DMS53 treated with DMSO at 0.1 percent for 48 hours (cell line): Measurements from ENCODE around the gene ORC4.
A peak's percentile ranks its signal among the peaks of the same experiment; 100 is the strongest.
"Not testable (repeated sequence)": the region's sequence is repeated elsewhere in the genome, so short reads cannot be mapped to it uniquely, and the experiment has no call there.

Experiments
- DNase-seq: peaks from one replicate; lab custom pipeline; 2025; ENCODE audit not compliant: unreplicated experiment; lab: John Stamatoyannopoulos, UW

The ORC4 gene

GRCh38 chr2:148021059-148021861, 723 bp upstream of the ORC4 start, which contains the start of gene MBD5:
Gene MBD5 (plus strand): TSS chr2:148021091.
- DNase-seq = peak; percentile 3

GRCh38 chr2:148014616-148015015, 5.9 kb downstream of the ORC4 start:
- no peak for DNase-seq

GRCh38 chr2:148013876-148014275, 6.7 kb downstream of the ORC4 start:
- no peak for DNase-seq

DNA sequence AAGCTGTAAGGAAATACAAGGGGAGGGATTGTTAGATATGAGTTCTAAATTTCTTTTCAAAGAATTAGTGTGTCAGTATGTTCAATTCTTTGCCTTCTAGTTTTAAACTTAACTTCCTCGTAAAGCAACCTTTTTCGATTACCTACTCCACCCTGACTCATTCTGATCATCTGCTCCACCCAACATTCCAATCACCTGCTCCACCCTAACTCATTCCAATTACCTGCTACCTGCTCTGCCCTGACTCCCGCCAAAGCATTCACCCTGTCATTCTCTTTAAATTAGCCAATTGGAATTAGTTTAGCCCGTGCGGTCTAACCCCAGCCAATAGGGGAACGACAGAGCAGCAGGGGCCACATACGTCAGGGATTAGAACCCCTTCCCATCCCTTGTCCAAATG, 12.1 kb downstream of the ORC4 start:
- DNase-seq = not testable (repeated sequence)

- no peak for DNase-seq
Measured at GRCh38 chr2:148007219-148007900, 13.2 kb downstream of the ORC4 start.

- DNase-seq = no peak
Measured at GRCh38 chr2:148006249-148007007, 14.1 kb downstream of the ORC4 start.

- DNase-seq = not testable (repeated sequence)
Measured at GRCh38 chr2:148002420-148002819, 18.1 kb downstream of the ORC4 start.

GRCh38 chr2:148000095-148000494, 20.4 kb downstream of the ORC4 start:
- DNase-seq = no peak

DNA sequence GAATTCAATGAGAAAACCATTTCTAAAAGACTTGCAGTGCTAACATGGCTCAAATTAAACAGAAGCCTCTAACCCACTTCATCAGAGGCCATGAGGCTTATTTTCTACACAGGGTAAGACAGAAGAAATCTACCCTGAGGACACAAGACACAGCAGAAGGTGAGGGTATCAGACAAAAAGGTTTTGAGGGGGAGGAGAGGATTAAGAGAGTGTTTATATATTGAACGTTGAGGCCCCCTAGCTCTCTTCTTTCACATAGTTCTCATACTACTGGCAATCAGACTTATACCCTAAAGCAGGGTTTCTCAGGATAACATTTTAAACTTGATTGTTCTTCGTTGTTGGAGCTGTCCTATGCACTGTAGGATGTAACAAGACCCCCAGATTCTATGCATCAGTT, 21.4 kb downstream of the ORC4 start:
- DNase-seq = no peak

- DNase-seq = no peak
Measured at GRCh38 chr2:147998203-147998602, 22.3 kb downstream of the ORC4 start.

- DNase-seq = no peak
Measured at GRCh38 chr2:147996828-147997227, 23.7 kb downstream of the ORC4 start.

DNA sequence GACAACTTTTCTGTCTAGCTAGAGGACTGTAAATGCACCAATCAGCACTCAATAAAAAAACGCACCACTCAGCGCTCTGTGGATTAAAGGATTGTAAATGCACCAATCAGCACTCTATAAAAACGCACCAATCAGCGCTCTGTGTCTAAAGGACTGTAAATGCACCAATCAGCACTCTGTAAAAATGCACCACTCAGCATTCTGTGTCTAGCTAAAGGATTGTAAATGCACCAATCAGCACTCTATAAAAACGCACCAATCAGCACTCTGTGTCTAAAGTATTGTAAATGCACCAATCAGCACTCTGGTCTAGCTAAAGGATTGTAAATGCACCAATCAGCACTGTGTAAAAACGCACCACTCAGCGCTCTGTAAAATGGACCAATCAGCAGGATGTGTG, 25.6 kb downstream of the ORC4 start:
- DNase-seq = not testable (repeated sequence)

- DNase-seq = peak; percentile 2
Measured at GRCh38 chr2:147989809-147990403, 30.6 kb downstream of the ORC4 start.

DNA sequence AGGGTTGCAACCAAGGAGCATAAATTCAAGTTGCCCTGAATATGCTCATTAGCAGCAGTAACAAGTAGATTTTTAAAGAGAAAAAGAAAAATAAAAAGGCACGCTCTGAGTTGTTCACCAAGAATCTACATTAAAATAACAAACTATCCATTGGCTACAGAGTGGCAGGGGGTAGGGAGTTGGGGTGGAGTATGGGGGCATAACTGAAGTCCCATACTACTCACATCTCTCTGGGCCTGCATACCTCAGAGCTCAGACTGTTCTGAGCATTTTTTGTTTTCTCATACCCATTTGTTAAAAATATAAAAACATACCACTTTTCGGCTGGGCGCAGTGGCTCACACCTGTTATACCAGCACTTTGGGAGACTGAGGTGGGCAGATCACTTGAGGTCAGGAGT, 31.4 kb downstream of the ORC4 start:
- no peak for DNase-seq

DNA sequence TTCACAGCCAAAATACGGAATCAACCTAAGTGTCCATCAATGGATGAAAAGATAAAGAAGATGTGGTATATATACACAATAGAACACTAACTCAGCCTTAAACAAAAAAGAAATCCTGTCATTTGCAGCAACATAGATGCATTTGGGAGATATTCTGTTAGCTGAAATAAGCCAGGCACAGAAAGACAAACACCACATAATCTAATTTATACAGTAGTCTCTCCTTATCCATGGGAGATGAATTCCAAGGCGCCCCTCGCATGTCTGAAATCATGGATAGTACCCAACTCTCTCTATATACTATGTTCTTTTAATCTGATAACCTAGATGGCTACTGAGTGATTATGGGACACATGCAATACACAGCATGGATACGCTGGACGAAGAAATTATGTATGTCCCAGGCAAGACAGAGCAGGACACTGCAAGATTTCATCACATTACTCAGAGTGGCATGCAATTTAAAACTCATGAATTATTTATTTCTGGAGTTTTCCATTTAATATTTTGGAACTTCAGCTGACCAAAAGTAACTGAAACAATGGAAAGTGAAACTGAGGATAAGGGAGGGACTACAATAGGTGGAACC, 39.5 kb downstream of the ORC4 start:
- no peak for DNase-seq

GRCh38 chr2:147977679-147978078, 42.9 kb downstream of the ORC4 start:
- DNase-seq = no peak

DNA sequence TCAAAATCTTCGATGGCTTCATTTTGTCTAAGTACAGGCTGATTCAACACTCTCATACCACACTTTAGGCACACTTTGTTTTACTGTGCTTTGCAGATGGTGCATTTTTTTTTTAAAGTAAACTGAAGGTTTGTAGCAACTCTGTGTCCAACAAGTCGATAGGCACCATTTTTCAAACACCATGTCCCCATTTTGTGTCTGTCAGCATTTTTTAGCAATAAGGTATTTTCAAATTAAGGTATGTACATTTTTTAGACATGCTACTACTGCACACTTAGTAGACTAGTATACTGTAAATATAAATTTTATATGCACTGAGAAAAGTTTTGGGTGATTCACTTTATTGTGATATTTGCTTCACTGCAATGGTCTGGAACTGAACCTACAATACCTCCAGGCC, 44.4 kb downstream of the ORC4 start:
- no peak for DNase-seq

DNA sequence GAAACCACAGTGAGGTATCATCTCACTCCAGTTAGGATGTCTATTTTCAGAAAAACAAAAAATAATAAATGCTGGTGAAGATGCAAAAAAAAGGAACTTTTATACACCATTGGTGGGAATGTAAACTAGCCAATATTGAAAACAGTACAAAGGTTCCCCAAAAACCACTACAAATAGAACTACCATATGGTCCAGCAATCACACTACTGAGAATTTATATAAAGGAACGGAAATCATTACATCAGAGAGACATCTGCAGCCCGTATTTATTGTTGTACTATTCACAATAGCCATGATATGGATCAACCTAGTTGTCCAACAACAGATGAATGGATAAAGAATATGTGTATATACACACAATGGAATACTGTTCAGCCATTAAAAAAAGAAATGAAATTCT, 52.0 kb downstream of the ORC4 start:
- no peak for DNase-seq

- no peak for DNase-seq
Measured at GRCh38 chr2:147952118-147952517, 68.4 kb downstream of the ORC4 start.

DNA sequence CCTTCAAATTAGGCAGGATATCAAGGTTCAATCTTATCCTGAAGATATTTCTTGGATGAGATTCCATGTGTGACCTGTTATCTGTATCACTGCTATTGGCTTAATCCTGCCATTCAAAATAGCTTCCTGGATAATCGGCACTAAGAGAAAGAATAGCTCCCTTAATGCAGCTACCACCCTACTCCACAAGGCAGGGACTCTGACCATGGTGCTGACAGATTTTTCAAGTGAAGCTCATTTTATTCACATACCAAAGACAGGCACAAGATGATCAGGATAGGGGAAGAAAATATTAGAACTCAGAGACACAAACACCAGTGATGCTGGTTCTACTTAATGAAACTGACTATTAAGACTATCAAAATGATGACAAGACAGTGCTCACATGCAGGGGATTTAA, 74.9 kb downstream of the ORC4 start:
- no peak for DNase-seq

- DNase-seq = no peak
Measured at GRCh38 chr2:147939313-147939712, 81.2 kb downstream of the ORC4 start.
